Activated naive CD4-positive, alpha-beta T cell treated with anti-CD3 and anti-CD28 coated beads for 36 hours (primary cell): ENCODE measurements around the gene LIN28A. TPM values are rescaled to one million over a fixed set of nuclear protein-coding genes. Genes with fewer than 3 reads are reported as not detected.
"Not testable (repeated sequence)": the region's sequence is repeated elsewhere in the genome, so short reads cannot be mapped to it uniquely, and the experiment has no call there.

Experiments
- CTCF ChIA-PET: fragments of 350-600 bp; sonication (Branson Sonifier 250); formaldehyde crosslinking; loops from one replicate; lab custom pipeline; 2021; ENCODE audit warnings: antibody characterized with exemption; lab: Charles Lee
- DNase-seq: peaks from one replicate; pipeline ENCODE4 v3.0.0-alpha.2; 2020
- H3K27ac Mint-ChIP-seq: one replicate; pipeline ENCODE4 v1.8.0; 2021; ENCODE audit warnings: mild to moderate bottlenecking, mixed read lengths
- H3K27me3 Mint-ChIP-seq: one replicate; pipeline ENCODE4 v1.8.0; 2021; ENCODE audit warnings: low read depth, mixed read lengths
- H3K36me3 Mint-ChIP-seq: one replicate; pipeline ENCODE4 v1.8.0; 2021; ENCODE audit warnings: low read depth, mixed read lengths
- H3K4me1 Mint-ChIP-seq: one replicate; pipeline ENCODE4 v1.8.0; 2021; ENCODE audit warnings: low read depth, mixed read lengths
- H3K4me3 Mint-ChIP-seq: one replicate; pipeline ENCODE4 v1.8.0; 2021; ENCODE audit warnings: mild to moderate bottlenecking, moderate library complexity, mixed read lengths
- H3K9me3 Mint-ChIP-seq: one replicate; pipeline ENCODE4 v1.8.0; 2021; ENCODE audit warnings: mixed read lengths
- intact Hi-C: fragments of 100-400 bp; cut with micrococcal nuclease; formaldehyde crosslinking; loops from one replicate; pipeline ENCODE4 v1.15.1; 2023
- total RNA-seq, 2 experiments: library from RNA; stranded (reverse); gene quantifications; one replicate each; pipeline ENCODE4 v1.2.3, GENCODE V29; 2021

Gene LIN28A
- not detected for total RNA-seq

DNA sequence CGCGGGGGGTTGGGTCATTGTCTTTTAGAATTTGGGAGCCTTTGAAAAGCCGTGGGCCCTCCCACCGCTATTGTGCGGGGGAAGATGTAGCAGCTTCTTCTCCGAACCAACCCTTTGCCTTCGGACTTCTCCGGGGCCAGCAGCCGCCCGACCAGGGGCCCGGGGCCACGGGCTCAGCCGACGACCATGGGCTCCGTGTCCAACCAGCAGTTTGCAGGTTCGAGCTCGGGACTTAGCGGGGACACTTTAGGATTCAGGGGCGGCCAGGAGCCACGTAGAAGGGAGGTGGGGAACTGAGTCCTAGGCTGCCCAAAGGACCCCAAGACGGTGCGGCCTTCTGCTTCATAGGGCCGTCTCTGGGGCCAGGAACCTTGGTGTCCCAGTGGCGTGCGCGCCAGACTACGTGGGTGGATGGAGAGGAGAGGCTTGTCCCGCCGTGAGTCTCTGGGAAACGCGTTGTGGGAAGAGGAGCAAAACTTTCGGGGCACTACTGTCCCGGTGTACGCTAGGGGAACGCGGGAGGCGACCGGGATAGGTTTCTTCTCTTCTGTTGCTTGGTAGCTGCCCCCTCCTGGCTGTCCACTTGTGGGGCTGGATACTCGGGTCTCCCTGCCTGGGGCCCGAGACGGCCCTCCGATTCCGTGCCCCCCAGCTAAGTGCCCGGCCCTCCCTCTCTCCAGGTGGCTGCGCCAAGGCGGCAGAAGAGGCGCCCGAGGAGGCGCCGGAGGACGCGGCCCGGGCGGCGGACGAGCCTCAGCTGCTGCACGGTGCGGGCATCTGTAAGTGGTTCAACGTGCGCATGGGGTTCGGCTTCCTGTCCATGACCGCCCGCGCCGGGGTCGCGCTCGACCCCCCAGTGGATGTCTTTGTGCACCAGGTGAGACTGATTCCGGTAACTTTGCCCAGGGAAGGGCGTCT, at the start of gene LIN28A:
TSS of gene LIN28A (plus strand) at position 112 of the 918 bp plus-strand sequence. CDS start at position 187, 75 bp downstream.
- CTCF ChIA-PET, result interaction anchor here (0.6 kb wide), 1 partner anchor 123 kb away, joined by 6 read pairs; no protein-coding TSS in a partner anchor
- Mint-ChIP-seq H3K27ac (no peak within 1 kb of the TSS), H3K4me3 (no peak within 1 kb of the TSS), H3K27me3 (peaks cover 45% of the 10 kb centered on the region), H3K9me3 (no peaks in the 10 kb centered on the region), H3K36me3 (no peaks in the 10 kb centered on the region), H3K4me1 (peaks cover 26% of the 10 kb centered on the region)
- intact Hi-C loops, result no loop called here
- no peak for DNase-seq

GRCh38 chr1:26361605-26362122, 49.0 kb upstream of the LIN28A start:
- intact Hi-C loops, result loop anchor here (2.0 to 5.0 kb wide), 3 partner anchors 39 to 85 kb away; no protein-coding TSS in a partner anchor
- peaks cover 6% of the 10 kb centered on the region for H3K27me3 Mint-ChIP-seq
- no peak overlapping the region for H3K27ac Mint-ChIP-seq
- H3K9me3 Mint-ChIP-seq, result no peaks in the 10 kb centered on the region
- CTCF ChIA-PET, result interaction anchor here (0.6 to 1.6 kb wide), 8 partner anchors 12 to 149 kb away, joined by 3 to 7 read pairs (median 4); partner anchors contain the start of gene CD52
- H3K4me1 Mint-ChIP-seq, result peaks cover 32% of the 10 kb centered on the region
- H3K4me3 Mint-ChIP-seq, result no peak overlapping the region
- no peaks in the 10 kb centered on the region for H3K36me3 Mint-ChIP-seq
- DNase-seq, result no peak

GRCh38 chr1:26362331-26362730, 48.3 kb upstream of the LIN28A start:
- Mint-ChIP-seq H3K4me1 (peaks cover 32% of the 10 kb centered on the region), H3K9me3 (no peaks in the 10 kb centered on the region), H3K27me3 (peaks cover 6% of the 10 kb centered on the region), H3K4me3 (no peak overlapping the region), H3K36me3 (no peaks in the 10 kb centered on the region), H3K27ac (no peak overlapping the region)
- intact Hi-C loops, result loop anchor here (2.0 to 5.0 kb wide), 3 partner anchors 40 to 86 kb away; no protein-coding TSS in a partner anchor
- CTCF ChIA-PET, result interaction anchor here (0.6 to 1.6 kb wide), 8 partner anchors 11 to 149 kb away, joined by 3 to 7 read pairs (median 4); partner anchors contain the start of gene CD52
- no peak for DNase-seq

DNA sequence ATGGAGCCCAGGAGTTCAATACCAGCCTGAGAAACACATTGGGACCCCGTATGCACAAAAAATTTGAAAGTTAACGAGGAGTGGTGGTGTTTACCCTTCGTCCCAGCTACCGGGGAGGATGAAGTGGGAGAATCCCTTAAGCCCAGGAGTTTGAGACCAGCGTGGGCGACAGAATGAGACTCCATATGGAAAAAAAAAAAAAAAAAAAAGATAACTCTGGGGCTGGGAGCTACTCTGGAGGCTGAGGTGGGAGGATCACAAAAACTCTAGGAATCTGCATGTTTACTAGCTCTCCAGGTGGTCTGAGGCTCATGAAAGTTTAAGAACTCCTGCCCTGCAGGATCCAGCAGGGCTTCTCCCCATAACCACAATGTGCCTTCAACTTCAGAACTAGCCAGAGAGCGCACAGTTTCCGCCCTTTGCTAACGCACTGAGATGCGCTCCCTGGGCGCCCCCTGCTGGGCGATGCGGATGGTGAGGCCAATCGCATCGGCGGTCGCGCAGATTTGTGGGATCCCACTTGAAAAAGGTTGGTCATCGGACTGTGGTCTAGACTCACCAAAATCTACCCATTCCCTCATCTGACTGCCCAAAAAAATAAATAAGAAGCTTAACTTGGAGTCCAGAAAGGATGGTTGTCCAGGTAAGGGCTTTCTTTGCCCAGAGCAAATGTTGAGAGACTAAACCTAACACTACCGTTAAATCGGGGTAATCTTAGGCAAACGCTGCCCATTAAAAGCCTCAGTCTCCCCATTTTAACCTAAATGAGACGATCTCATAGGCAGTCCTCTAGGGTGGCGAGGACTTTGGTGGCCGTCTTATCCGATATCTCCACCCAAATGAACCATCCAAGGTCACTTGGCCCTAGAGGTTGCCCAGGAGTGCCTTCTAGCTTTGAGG, 46.8 kb upstream of the LIN28A start:
- CTCF ChIA-PET, result interaction anchor here (0.6 to 3.4 kb wide), 37 partner anchors 9 to 794 kb away, joined by 3 to 42 read pairs (median 4); partner anchors contain the start of genes CATSPER4, CD52, CRYBG2 and DHDDS
- no peaks in the 10 kb centered on the region for H3K9me3 Mint-ChIP-seq
- peaks cover 6% of the 10 kb centered on the region for H3K27me3 Mint-ChIP-seq
- no peak overlapping the region for H3K4me3 Mint-ChIP-seq
- H3K36me3 Mint-ChIP-seq, result no peaks in the 10 kb centered on the region
- no peak overlapping the region for H3K27ac Mint-ChIP-seq
- intact Hi-C loops, result loop anchor here (1.0 to 5.0 kb wide), 4 partner anchors 41 to 87 kb away; no protein-coding TSS in a partner anchor
- peaks cover 32% of the 10 kb centered on the region for H3K4me1 Mint-ChIP-seq
- peak; percentile 90 for DNase-seq

DNA sequence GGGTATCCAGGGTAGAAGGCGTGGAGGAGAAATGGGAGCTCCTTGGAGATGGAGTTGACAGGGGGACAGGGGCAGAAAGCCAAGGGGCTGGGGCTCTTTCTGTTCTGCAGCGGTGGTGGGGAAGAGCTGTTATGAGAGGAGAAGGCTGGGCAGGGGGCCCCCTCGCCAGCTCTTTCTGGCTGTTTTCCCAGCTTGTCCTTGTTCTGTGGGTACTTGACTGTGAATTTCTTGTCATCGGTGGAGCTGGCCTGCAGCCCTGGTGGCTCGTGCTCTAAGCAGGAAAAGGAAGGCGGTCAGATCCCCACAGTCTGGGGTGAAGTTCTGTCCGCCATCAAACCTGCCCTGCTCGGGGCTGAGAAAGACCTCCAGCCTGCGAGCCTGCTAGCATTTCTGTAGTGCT, 45.7 kb upstream of the LIN28A start:
- H3K36me3 Mint-ChIP-seq, result no peaks in the 10 kb centered on the region
- H3K27me3 Mint-ChIP-seq, result peaks cover 6% of the 10 kb centered on the region
- no peak for DNase-seq
- CTCF ChIA-PET, result interaction anchor here (0.9 to 3.4 kb wide), 17 partner anchors 8 to 195 kb away, joined by 3 to 42 read pairs (median 6); partner anchors contain the start of genes CATSPER4, CRYBG2, ZNF593 and ZNF683
- H3K4me1 Mint-ChIP-seq, result peaks cover 24% of the 10 kb centered on the region
- H3K9me3 Mint-ChIP-seq, result no peaks in the 10 kb centered on the region
- intact Hi-C loops, result loop anchor here (5.0 kb wide), 1 partner anchor 43 kb away; no protein-coding TSS in a partner anchor
- H3K4me3 Mint-ChIP-seq, result no peak overlapping the region
- no peak overlapping the region for H3K27ac Mint-ChIP-seq

DNA sequence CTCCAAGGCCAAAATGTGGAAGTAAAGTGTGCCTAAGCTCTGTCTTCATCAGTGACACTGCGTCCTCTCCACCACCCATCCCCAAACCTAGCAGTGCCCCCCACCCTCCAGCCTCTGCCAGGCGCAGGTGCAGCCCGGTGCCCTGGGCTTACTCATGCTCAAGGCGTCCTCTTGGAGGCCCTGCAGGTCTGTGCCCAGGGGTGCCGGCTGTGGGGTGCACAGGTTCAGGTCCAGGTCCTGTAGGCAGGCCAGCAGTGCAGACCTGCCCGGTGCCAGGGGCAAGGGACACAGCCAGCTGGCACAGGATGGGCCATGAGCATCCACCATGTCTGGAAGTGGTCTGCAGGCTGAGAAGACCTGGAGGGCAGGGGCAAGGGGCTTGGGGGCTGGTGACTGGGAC, 43.2 kb upstream of the LIN28A start:
- CTCF ChIA-PET, result interaction anchor here (1.0 to 1.2 kb wide), 2 partner anchors 24 to 50 kb away, joined by 3 read pairs; partner anchors contain the start of gene CD52
- H3K27ac Mint-ChIP-seq, result no peak overlapping the region
- no peaks in the 10 kb centered on the region for H3K27me3 Mint-ChIP-seq
- no peak for DNase-seq
- no peaks in the 10 kb centered on the region for H3K36me3 Mint-ChIP-seq
- H3K9me3 Mint-ChIP-seq, result no peaks in the 10 kb centered on the region
- peaks cover 33% of the 10 kb centered on the region for H3K4me1 Mint-ChIP-seq
- H3K4me3 Mint-ChIP-seq, result no peak overlapping the region
- intact Hi-C loops, result no loop called here

GRCh38 chr1:26368006-26368405, 42.6 kb upstream of the LIN28A start:
- Mint-ChIP-seq H3K27ac (no peak overlapping the region), H3K4me1 (peaks cover 38% of the 10 kb centered on the region), H3K9me3 (no peaks in the 10 kb centered on the region), H3K27me3 (no peaks in the 10 kb centered on the region), H3K36me3 (no peaks in the 10 kb centered on the region), H3K4me3 (no peak overlapping the region)
- CTCF ChIA-PET, result interaction anchor here (1.0 to 1.2 kb wide), 2 partner anchors 24 to 50 kb away, joined by 3 read pairs; partner anchors contain the start of gene CD52
- intact Hi-C loops, result no loop called here
- no peak for DNase-seq

- intact Hi-C loops, result no loop called here
- Mint-ChIP-seq H3K27me3 (no peaks in the 10 kb centered on the region), H3K4me3 (no peak overlapping the region), H3K27ac (no peak overlapping the region), H3K9me3 (no peaks in the 10 kb centered on the region), H3K36me3 (no peaks in the 10 kb centered on the region), H3K4me1 (peaks cover 40% of the 10 kb centered on the region)
- DNase-seq, result no peak
- CTCF ChIA-PET, result interaction anchor here (1.0 kb wide), 1 partner anchor 51 kb away, joined by 3 read pairs; the partner anchor contains the start of gene CD52
Observed at GRCh38 chr1:26368486-26368885, 42.1 kb upstream of the LIN28A start.

- no peak overlapping the region for H3K4me3 Mint-ChIP-seq
- intact Hi-C loops, result no loop called here
- H3K36me3 Mint-ChIP-seq, result no peaks in the 10 kb centered on the region
- no peak overlapping the region for H3K27ac Mint-ChIP-seq
- DNase-seq, result no peak
- CTCF ChIA-PET, result no interaction called here
- no peaks in the 10 kb centered on the region for H3K27me3 Mint-ChIP-seq
- H3K9me3 Mint-ChIP-seq, result no peaks in the 10 kb centered on the region
- H3K4me1 Mint-ChIP-seq, result peaks cover 57% of the 10 kb centered on the region
Observed at GRCh38 chr1:26370591-26371382, 39.8 kb upstream of the LIN28A start.

DNA sequence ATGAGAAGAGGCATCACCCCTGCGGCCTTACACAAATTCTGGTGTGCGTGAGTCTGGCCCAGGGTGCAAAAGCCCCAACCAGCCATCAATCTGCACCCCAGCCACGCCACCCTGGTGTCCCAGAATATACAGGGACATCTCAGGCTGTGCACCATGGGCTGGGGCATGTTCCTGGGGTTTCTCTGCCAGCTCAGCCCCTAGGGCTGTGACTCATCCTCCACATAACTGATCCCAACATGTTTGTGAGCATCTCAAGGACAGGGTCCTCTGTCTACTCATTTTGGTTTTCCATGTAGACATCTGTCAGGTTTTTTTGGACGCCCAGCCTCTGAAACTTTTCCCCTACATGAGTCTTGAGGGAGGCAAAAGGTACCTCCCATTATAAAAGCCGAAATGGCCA, 38.6 kb upstream of the LIN28A start:
- intact Hi-C loops, result no loop called here
- no peak overlapping the region for H3K4me3 Mint-ChIP-seq
- CTCF ChIA-PET, result interaction anchor here (0.5 to 2.2 kb wide), 3 partner anchors 8 to 87 kb away, joined by 3 to 17 read pairs (median 3); no protein-coding TSS in a partner anchor
- no peak for DNase-seq
- peaks cover 65% of the 10 kb centered on the region for H3K4me1 Mint-ChIP-seq
- no peaks in the 10 kb centered on the region for H3K36me3 Mint-ChIP-seq
- H3K27ac Mint-ChIP-seq, result no peak overlapping the region
- H3K9me3 Mint-ChIP-seq, result no peaks in the 10 kb centered on the region
- no peaks in the 10 kb centered on the region for H3K27me3 Mint-ChIP-seq

GRCh38 chr1:26372611-26373010, 38.0 kb upstream of the LIN28A start, which contains the start of gene ZNF683:
TSS of gene ZNF683 (minus strand) at chr1:26372750. CDS start at chr1:26368571, 4,179 bp downstream.
- H3K4me3 Mint-ChIP-seq, intact Hi-C loops, DNase-seq, H3K27me3 Mint-ChIP-seq, H3K36me3 Mint-ChIP-seq, H3K9me3 Mint-ChIP-seq: not testable (repeated sequence)
- Mint-ChIP-seq H3K27ac (peak within 1 kb of the TSS; percentile 22), H3K4me1 (peaks cover 71% of the 10 kb centered on the region)
- CTCF ChIA-PET, result interaction anchor here (2.2 kb wide), 1 partner anchor 9 kb away, joined by 17 read pairs; no protein-coding TSS in a partner anchor
